Measurements from ENCODE around the gene PAX7. TPM values are rescaled to one million over a fixed set of nuclear protein-coding genes. Genes with fewer than 3 reads are reported as not detected.

Gene PAX7
- total and polyA plus RNA-seq, 7 donors = not detected

GRCh38 chr1:18770799-18771198, 140.2 kb downstream of the PAX7 start:
- intact Hi-C loops (cut with DNase I) = no loop called here
- whole genome bisulfite sequencing, 2 donors = 60 to 68% methylated on average over 5 of the region's 5 CpGs
- Histone ChIP-seq H3K27me3 (peaks cover 0 to 64% (median 6%) of the 10 kb centered on the region in 3 donors), H3K4me1 (no peaks in the 10 kb centered on the region), H3K27ac (no peak overlapping the region), H3K9me3 (no peaks in the 10 kb centered on the region), H3K36me3 (no peaks in the 10 kb centered on the region), H3K4me3 (no peak overlapping the region)
- no peak for TF ChIP-seq POLR2AphosphoS5 (IDR thresholded peaks at IDR 0.05)
- TF ChIP-seq EP300 (IDR thresholded peaks at IDR 0.05) = no peak
- no peak for TF ChIP-seq POLR2A (IDR thresholded peaks at IDR 0.05)
- no peak for TF ChIP-seq CTCF (IDR thresholded peaks at IDR 0.05)
- no peak for DNase-seq

- DNase-seq = no peak
- intact Hi-C loops (cut with DNase I) = no loop called here
- Histone ChIP-seq H3K27me3 (peaks cover 0 to 58% (median 9%) of the 10 kb centered on the region in 3 donors), H3K27ac (no peak overlapping the region), H3K4me3 (no peak overlapping the region), H3K4me1 (no peaks in the 10 kb centered on the region), H3K9me3 (no peaks in the 10 kb centered on the region), H3K36me3 (no peaks in the 10 kb centered on the region)
- TF ChIP-seq POLR2A (IDR thresholded peaks at IDR 0.05) (no peak), POLR2AphosphoS5 (IDR thresholded peaks at IDR 0.05) (no peak), EP300 (IDR thresholded peaks at IDR 0.05) (no peak), CTCF (IDR thresholded peaks at IDR 0.05) (no peak)
- WGBS, 2 donors = 84 to 86% methylated on average over 9 of the region's 9 CpGs
Measured at GRCh38 chr1:18773753-18774152, 143.1 kb downstream of the PAX7 start.

- Histone ChIP-seq H3K27ac (no peak overlapping the region), H3K27me3 (peaks cover 0 to 43% (median 9%) of the 10 kb centered on the region in 3 donors), H3K4me1 (no peaks in the 10 kb centered on the region), H3K4me3 (no peak overlapping the region), H3K36me3 (no peaks in the 10 kb centered on the region), H3K9me3 (no peaks in the 10 kb centered on the region)
- no peak for TF ChIP-seq CTCF (IDR thresholded peaks at IDR 0.05)
- TF ChIP-seq POLR2AphosphoS5 (IDR thresholded peaks at IDR 0.05) = no peak
- TF ChIP-seq POLR2A (IDR thresholded peaks at IDR 0.05) = no peak
- TF ChIP-seq EP300 (IDR thresholded peaks at IDR 0.05) = no peak
- intact Hi-C loops (cut with DNase I) = no loop called here
- 91 to 92% methylated on average over 1 of the region's 1 CpG for WGBS, 2 donors
- DNase-seq = no peak
Measured at GRCh38 chr1:18775341-18775740, 144.7 kb downstream of the PAX7 start.

- Histone ChIP-seq H3K27ac (no peak overlapping the region), H3K36me3 (no peaks in the 10 kb centered on the region), H3K27me3 (peaks cover 0 to 39% (median 9%) of the 10 kb centered on the region in 3 donors), H3K4me1 (no peaks in the 10 kb centered on the region), H3K4me3 (no peak overlapping the region), H3K9me3 (no peaks in the 10 kb centered on the region)
- no peak for TF ChIP-seq POLR2AphosphoS5 (IDR thresholded peaks at IDR 0.05)
- no peak for TF ChIP-seq EP300 (IDR thresholded peaks at IDR 0.05)
- no peak for TF ChIP-seq CTCF (IDR thresholded peaks at IDR 0.05)
- no peak for TF ChIP-seq POLR2A (IDR thresholded peaks at IDR 0.05)
- intact Hi-C loops (cut with DNase I) = no loop called here
- DNase-seq = no peak
- 40 to 50% methylated on average over 3 of the region's 3 CpGs for WGBS, 2 donors
Measured at GRCh38 chr1:18776777-18777176, 146.1 kb downstream of the PAX7 start.

- intact Hi-C loops (cut with DNase I) = no loop called here
- Histone ChIP-seq H3K9me3 (no peaks in the 10 kb centered on the region), H3K4me3 (no peak overlapping the region), H3K4me1 (no peaks in the 10 kb centered on the region), H3K27ac (no peak overlapping the region), H3K36me3 (no peaks in the 10 kb centered on the region), H3K27me3 (peaks cover 0 to 31% (median 9%) of the 10 kb centered on the region in 3 donors)
- TF ChIP-seq CTCF (IDR thresholded peaks at IDR 0.05) = no peak
- TF ChIP-seq EP300 (IDR thresholded peaks at IDR 0.05) = no peak
- TF ChIP-seq POLR2A (IDR thresholded peaks at IDR 0.05) = no peak
- no peak for TF ChIP-seq POLR2AphosphoS5 (IDR thresholded peaks at IDR 0.05)
- no peak for DNase-seq
- WGBS, 2 donors = 40 to 45% methylated on average over 6 of the region's 6 CpGs
Measured at GRCh38 chr1:18778437-18778836, 147.8 kb downstream of the PAX7 start.

Data from sigmoid colon (tissue), 7 donors.